SIG-M5 treated with dmso at 0.1 percent for 504 hours (cell line): ENCODE results near the gene ZNF496.
"Not testable (repeated sequence)": the region's sequence is repeated elsewhere in the genome, so short reads cannot be mapped to it uniquely, and the experiment has no call there.

Experiments
- DNase-seq: peaks from one replicate; lab custom pipeline; 2025; ENCODE audit not compliant: unreplicated experiment; lab: John Stamatoyannopoulos, UW

The ZNF496 gene

GRCh38 chr1:247360116-247360898, 28.6 kb upstream of the ZNF496 start:
- peak; percentile 42 for DNase-seq

GRCh38 chr1:247359559-247359958, 27.9 kb upstream of the ZNF496 start:
- DNase-seq, result no peak

GRCh38 chr1:247358920-247359319, 27.3 kb upstream of the ZNF496 start:
- DNase-seq, result peak; percentile 76

GRCh38 chr1:247357781-247358211, 26.1 kb upstream of the ZNF496 start:
- no peak for DNase-seq

GRCh38 chr1:247357052-247357780, 25.5 kb upstream of the ZNF496 start:
- no peak for DNase-seq

- not testable (repeated sequence) for DNase-seq
Observed at GRCh38 chr1:247355160-247355559, 23.5 kb upstream of the ZNF496 start.

GRCh38 chr1:247352175-247352574, 20.5 kb upstream of the ZNF496 start:
- no peak for DNase-seq

- DNase-seq, result no peak
Observed at GRCh38 chr1:247350587-247350986, 18.9 kb upstream of the ZNF496 start.

GRCh38 chr1:247347477-247348222, 16.0 kb upstream of the ZNF496 start:
- no peak for DNase-seq

- no peak for DNase-seq
Observed at GRCh38 chr1:247345881-247346280, 14.2 kb upstream of the ZNF496 start.

- DNase-seq, result no peak
Observed at GRCh38 chr1:247343801-247344200, 12.1 kb upstream of the ZNF496 start.

- no peak for DNase-seq
Observed at GRCh38 chr1:247338723-247339275, 7.1 kb upstream of the ZNF496 start.

GRCh38 chr1:247337961-247338360, 6.3 kb upstream of the ZNF496 start:
- no peak for DNase-seq

GRCh38 chr1:247337250-247337746, 5.6 kb upstream of the ZNF496 start:
- DNase-seq, result no peak

GRCh38 chr1:247336390-247336789, 4.7 kb upstream of the ZNF496 start:
- DNase-seq, result no peak

- DNase-seq, result no peak
Observed at GRCh38 chr1:247335882-247336281, 4.2 kb upstream of the ZNF496 start.

- DNase-seq, result no peak
Observed at GRCh38 chr1:247334378-247335133, 2.9 kb upstream of the ZNF496 start.

- peak; percentile 23 for DNase-seq
Observed at GRCh38 chr1:247332623-247333361, 1.1 kb upstream of the ZNF496 start.

- peak; percentile 21 for DNase-seq
Observed at GRCh38 chr1:247332215-247332622, 552 bp upstream of the ZNF496 start.

- peak; percentile 90 for DNase-seq
Observed at GRCh38 chr1:247331172-247331524, 519 bp downstream of the ZNF496 start.
